HG02840 (cell line): ENCODE data around the gene BAG3.
"Not testable (repeated sequence)": the region's sequence is repeated elsewhere in the genome, so short reads cannot be mapped to it uniquely, and the experiment has no call there.

Source experiments
- ATAC-seq: cut with Tn5 transposase; IDR thresholded peaks from one replicate; pipeline ENCODE4 v1.9.1; 2021; ENCODE audit warnings: mild to moderate bottlenecking, moderate library complexity, moderate number of reproducible peaks; ENCODE audit not compliant: unreplicated experiment, low FRiP score

The BAG3 gene

DNA sequence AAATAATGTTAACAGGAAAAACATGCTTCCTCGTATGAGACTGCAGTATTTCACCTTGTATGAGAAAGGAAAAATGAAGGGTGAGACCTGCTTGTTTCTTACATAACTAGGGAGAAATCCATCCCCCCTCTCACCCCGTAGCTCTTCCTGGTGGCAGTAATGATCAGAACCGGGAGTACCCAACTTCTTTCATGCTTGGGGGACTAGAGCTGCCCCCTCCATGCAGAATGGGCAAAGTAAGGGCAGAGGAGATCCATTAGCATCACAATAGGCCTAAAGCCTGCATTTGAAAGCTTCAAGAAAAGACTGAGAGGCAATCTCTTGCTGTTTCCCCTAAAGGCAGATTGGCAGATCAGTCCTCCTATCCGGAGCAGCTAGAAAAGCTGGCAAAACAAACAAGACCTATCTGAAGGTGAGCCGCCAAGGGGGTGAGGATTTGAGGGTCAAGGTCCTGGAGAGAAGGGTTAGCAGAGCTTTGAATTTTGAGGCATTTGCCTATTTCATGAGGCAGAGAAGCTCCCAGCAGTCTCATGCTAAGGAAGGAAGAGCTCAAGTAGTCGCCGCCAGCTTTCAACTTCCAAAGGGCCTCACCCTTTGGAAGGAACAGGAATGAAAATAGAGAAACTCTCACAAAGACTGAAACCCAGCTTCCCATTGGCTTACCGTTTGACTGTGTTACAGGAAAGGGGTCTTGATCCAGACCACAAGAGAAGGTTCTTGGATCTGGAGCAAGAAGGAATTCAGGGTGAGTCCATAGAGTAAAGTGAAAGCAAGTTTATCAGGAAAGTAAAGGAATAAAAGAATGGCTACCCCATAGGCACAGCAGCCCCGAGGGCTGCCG lies 36.2 kb downstream of the BAG3 start:
- no peak for ATAC-seq

DNA sequence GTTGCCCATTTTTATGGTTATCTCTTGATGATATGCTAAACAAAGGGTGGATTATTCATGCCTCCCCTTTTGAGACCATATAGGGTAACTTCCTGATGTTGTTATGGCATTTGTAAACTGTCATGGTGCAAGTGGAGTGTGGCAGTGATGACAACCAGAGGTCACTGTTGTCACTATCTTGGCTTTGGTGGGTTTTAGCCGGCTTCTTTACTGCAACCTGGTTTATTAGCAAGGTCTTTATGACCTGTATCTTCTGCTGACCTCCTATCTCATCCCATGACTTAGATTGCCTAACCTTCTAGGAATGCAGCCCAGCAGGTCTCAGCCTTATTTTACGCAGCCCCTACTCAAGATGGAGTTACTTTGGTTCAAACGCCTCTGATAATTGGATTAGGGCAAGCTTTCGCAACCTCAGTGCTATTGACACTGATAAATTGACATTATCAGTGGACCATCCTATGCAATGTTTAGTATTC lies 36.9 kb downstream of the BAG3 start:
- ATAC-seq: no peak

GRCh38 chr10:119689016-119689580 lies 37.9 kb downstream of the BAG3 start:
- no peak for ATAC-seq

DNA sequence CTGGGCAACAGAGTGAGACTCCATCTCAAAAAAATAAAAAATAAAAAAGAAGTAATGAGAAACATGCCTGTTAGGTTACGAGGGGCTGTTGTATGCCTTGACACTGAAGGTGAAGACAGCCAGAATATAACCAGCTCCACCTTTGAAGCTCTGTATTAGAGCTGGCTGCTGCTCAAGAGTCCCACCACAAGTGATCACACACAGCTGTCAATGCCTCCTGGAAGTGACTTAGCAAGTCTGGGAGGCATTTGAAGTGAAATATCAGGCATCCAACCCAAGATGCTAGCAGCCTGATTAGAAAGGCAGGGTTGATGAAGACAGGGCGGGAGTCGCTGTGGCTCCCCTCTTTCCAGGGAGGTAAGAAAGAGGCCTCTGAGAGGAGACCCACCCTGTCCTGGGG lies 40.5 kb downstream of the BAG3 start:
- no peak for ATAC-seq

- no peak for ATAC-seq
Measured at GRCh38 chr10:119693262-119693957, 42.2 kb downstream of the BAG3 start.

- ATAC-seq: no peak
Measured at GRCh38 chr10:119694608-119695007, 43.4 kb downstream of the BAG3 start.

DNA sequence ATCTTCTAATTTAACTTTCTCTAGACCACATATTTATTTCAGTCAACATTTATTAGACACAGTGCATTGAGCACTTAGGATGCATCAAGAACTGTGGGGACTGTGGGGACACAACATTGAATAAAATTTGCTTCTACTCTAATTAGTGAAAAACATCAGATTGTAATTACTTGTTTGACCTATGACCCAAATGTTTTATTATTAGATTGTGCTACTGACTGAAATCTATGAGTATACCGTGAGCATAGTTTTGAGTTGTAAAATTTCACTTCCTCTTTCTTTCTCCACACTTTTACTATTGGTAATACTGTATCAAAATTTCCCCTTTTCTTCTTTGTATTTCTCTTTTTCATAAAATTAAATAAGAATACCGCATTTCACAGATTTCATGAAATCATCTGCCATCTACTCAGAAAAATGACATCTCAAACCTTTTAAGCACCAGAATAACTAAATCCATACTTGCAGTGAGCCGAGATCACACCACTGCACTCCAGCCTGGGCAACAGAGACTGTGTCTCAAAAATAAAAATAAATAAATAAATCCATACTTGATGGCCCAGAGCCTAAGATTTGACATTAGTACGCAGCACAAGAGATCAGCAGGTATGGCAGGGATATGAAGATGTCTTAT lies 49.3 kb downstream of the BAG3 start:
- ATAC-seq: no peak

- no peak for ATAC-seq
Measured at GRCh38 chr10:119701861-119702260, 50.7 kb downstream of the BAG3 start.

DNA sequence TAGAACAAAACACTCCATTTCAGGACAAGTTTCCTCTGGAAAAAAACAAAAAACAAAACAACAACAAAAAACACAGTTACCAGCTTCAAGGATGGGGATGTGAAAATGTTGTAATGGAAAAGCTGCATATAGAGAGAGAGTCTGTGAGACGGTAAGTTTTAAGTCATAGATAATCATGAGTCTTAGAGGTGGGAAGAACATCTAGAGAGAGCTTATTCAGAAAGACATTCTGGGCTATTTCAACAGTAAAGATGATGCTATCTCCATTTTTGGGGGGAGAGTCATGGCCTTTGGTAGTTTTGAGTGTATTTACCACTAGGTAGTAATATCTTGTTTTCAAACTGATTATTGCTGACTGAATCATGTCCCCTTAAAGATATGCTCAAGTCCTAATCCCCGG lies 51.4 kb downstream of the BAG3 start:
- ATAC-seq: no peak

DNA sequence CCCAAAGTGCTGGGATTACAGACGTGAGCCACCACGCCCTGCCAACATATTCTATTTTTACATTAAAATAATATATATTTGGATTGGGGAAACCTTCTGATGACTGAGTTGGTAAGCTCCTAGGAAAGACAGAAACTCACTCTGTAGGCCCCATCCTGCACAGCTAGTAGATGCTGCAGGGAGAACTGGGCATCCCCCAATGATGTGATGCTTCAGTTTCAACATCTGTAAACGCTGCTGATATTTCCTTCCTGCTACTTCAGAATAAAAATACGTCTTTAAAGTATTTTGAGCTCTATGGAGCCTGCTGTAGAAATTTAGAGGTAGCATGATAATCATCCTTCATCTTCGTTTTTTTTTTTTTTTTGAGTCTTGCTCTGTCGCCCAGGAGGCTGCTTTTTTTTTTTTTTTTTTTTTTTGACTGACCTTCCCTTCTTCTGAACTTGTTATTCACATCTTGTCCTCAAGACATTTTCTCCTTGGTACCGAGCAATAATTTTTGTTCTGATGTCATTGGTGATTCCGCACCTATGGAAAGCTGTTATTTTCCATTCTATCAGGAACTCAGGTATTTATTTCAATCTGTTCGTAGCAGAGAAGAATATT lies 52.8 kb downstream of the BAG3 start:
- no peak for ATAC-seq

DNA sequence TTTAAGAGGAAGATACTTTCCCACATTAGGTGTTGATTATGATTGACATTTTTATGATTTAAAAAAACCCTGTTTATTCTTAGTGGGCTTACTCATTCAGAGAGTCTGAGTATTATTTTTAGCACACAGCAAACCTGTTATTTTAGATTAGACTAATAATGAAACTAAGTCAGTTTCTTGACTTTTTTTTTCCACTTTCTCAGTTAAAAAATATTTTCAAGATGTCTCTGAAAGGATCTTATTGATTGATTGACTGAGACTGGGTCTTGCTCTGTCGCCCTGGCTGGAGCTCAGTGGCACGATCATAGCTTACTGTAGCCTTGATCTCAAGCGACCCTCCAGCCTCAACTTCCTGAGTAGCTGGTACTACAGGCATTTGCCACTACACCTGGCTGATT lies 54.3 kb downstream of the BAG3 start:
- peak; percentile 42 for ATAC-seq

- no peak for ATAC-seq
Measured at GRCh38 chr10:119706521-119707278, 55.5 kb downstream of the BAG3 start.

GRCh38 chr10:119707331-119707730 lies 56.2 kb downstream of the BAG3 start:
- ATAC-seq: not testable (repeated sequence)

DNA sequence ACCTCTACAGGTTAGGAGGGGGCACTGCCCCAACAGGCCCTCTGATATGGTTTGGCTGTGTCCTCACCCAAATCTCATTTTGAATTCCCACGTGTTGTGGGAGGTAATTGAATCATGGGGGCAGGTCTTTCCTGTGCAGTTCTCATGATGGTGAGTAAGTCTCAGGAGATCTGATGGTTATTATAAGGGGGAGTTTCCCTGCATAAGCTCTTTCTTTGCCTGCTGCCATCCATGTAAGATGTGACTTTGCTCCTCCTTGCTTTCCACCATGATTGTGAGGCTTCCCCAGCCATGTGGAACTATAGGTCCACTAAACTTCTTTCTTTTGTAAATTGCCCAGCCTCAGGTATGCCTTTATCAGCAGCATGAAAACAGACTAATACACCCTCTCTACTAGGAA lies 59.8 kb downstream of the BAG3 start:
- not testable (repeated sequence) for ATAC-seq

DNA sequence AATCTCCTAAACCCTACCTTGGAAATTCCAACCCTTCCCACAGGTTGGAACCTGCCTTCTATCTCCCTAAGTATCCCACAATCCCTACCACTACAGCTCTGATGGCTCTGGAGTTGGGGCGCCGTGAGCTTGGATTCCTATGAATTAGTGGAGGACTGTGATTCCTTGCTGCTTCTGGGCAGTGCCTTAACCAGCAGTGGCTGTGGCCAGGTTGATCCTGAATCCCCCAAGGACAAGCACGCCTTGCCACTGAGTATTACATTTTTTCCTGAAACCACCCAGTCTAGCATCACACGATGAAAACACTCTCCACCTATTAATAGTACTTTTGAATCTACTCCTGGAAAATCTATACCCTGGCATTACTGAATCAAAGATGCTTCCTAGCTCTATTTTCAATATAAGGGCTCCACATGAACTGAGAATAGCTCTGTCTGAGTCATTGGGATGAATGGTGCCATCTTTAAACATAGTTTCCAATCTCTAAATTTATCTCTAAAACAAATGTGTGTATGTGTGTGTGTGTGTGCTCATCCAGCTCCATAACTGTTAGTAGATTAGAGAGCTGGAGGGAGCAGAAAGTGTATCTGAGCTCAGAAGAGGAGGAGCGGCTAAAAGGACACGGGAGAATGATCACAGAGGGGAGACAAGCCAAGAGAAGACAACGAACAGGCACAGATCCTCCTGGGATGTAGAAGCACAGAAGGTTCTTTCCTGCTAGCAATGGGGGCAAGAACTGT lies 62.7 kb downstream of the BAG3 start:
- no peak for ATAC-seq

DNA sequence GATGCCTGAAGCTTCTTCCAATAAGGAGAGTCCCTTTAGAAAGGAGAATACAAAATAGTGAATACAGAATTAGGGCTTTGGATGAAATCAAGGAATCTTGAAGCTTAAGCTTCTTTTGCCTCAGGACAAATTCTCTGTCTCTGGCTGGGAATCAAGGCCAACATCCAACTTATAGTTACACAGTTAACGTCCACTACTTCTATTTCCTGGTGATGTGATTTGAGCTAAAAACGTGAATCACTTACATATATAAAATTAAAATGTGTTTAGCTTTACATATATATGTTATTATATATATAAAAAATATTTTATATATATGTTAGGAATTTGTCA lies 63.3 kb downstream of the BAG3 start:
- ATAC-seq: no peak

- no peak for ATAC-seq
Measured at GRCh38 chr10:119715628-119716505, 64.7 kb downstream of the BAG3 start.

DNA sequence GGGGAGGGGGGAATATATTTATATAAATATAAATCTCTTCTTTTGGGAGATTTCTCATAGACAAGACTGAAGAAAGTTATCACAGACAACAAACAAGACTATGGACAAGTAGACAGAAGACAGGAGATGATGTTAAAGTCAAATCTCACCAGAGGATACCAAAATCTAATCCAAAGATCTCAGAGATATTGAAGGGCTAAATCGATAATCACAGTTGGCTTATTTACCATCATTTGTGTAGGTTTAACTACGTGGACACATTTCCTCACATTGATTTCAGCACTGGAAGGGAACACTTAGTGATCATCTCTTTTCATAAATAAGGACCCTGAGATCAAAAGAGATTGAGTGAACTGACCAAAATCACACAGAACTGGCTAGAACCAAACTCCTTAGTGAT lies 72.0 kb downstream of the BAG3 start:
- no peak for ATAC-seq
